GM23248 (cell line): ENCODE data around the gene CFAP92. TPM values are rescaled to one million over a fixed set of nuclear protein-coding genes. Genes with fewer than 3 reads are reported as not detected.

Experiments used
- DNase-seq: peaks from one replicate; pipeline ENCODE4 v3.0.0-alpha.2; 2015
- H2AFZ ChIP-seq: fragments of 200-600 bp; sonication (generic); 2 replicates; pipeline ENCODE4 v1.6.1; 2016; ENCODE audit warnings: antibody characterized with exemption
- H3F3A ChIP-seq: fragments of 200-600 bp; sonication (generic); 2 replicates; pipeline ENCODE4 v1.6.1; 2016; ENCODE audit warnings: mild to moderate bottlenecking, antibody characterized with exemption, mixed run types; ENCODE audit not compliant: insufficient read depth
- H3K27ac ChIP-seq: fragments of 200-600 bp; sonication (generic); 2 replicates; pipeline ENCODE4 v1.5.1; 2016; ENCODE audit warnings: mild to moderate bottlenecking
- H3K27me3 ChIP-seq: fragments of 200-600 bp; sonication (generic); replicated peaks from 2 replicates; pipeline ENCODE4 v1.6.1; 2016; ENCODE audit warnings: mild to moderate bottlenecking; ENCODE audit not compliant: insufficient read depth
- H3K36me3 ChIP-seq: fragments of 200-600 bp; sonication (generic); 2 replicates; pipeline ENCODE4 v1.6.1; 2016; ENCODE audit warnings: low read depth, mild to moderate bottlenecking
- H3K4me1 ChIP-seq: fragments of 200-600 bp; sonication (generic); 2 replicates; pipeline ENCODE4 v1.6.1; 2016; ENCODE audit warnings: mild to moderate bottlenecking; ENCODE audit not compliant: insufficient read depth
- H3K4me2 ChIP-seq: fragments of 200-600 bp; sonication (generic); one replicate; pipeline ENCODE4 v1.6.1; 2016; ENCODE audit warnings: mild to moderate bottlenecking; ENCODE audit not compliant: unreplicated experiment
- H3K4me3 ChIP-seq: fragments of 200-600 bp; sonication (generic); 2 replicates; pipeline ENCODE4 v1.5.1; 2016; ENCODE audit warnings: mild to moderate bottlenecking
- H3K79me2 ChIP-seq: fragments of 200-600 bp; sonication (generic); 2 replicates; pipeline ENCODE4 v1.6.1; 2016; ENCODE audit warnings: mild to moderate bottlenecking; ENCODE audit not compliant: insufficient read depth
- H3K9ac ChIP-seq: fragments of 200-600 bp; sonication (generic); 2 replicates; pipeline ENCODE4 v1.6.1; 2016; ENCODE audit warnings: mild to moderate bottlenecking
- H3K9me2 ChIP-seq: fragments of 200-600 bp; sonication (generic); 2 replicates; pipeline ENCODE4 v1.6.1; 2016; ENCODE audit warnings: mixed run types, mild to moderate bottlenecking, moderate library complexity; ENCODE audit not compliant: insufficient read depth
- H3K9me3 ChIP-seq: fragments of 200-600 bp; sonication (generic); one replicate; pipeline ENCODE4 v1.6.1; 2017; ENCODE audit warnings: low read depth
- H4K20me1 ChIP-seq: fragments of 200-600 bp; sonication (generic); 2 replicates; pipeline ENCODE4 v1.6.0; 2016; ENCODE audit not compliant: insufficient read depth
- EZH2 ChIP-seq: fragments of 200-600 bp; sonication (generic); IDR thresholded peaks from 2 replicates; pipeline ENCODE4 v1.6.1; 2018; ENCODE audit warnings: antibody characterized with exemption, mild to moderate bottlenecking; ENCODE audit not compliant: insufficient read depth, poor library complexity, severe bottlenecking
- EZH2phosphoT487 ChIP-seq: fragments of 200-600 bp; sonication (generic); IDR thresholded peaks from 2 replicates; pipeline ENCODE4 v1.6.1; 2018; ENCODE audit warnings: antibody characterized with exemption, moderate library complexity, mild to moderate bottlenecking, low read depth; ENCODE audit not compliant: insufficient read depth
- WGBS, 2 experiments: methylation state at CpG; one replicate each; pipeline ENCODE4 v1.1.6; 2015 to 2017; ENCODE audit warnings: low lambda C conversion rate in 2 of 2, low coverage in 1 of 2; ENCODE audit errors: missing lambda C conversion rate in 2 of 2; 5-methylcytosine and 5-hydroxymethylcytosine counted together
- in situ Hi-C: fragments of 300-500 bp; cut with MboI; formaldehyde crosslinking; loops from 2 replicates; pipeline ENCODE4 v1.15.0; 2020
- polyA plus RNA-seq: library from polyadenylated mRNA; unstranded; fragments of >200 nt; fragmentation: Nextera tagmentation; extraction: Ambion mirVana; gene quantifications from 2 replicates; pipeline ENCODE4 v1.2.1, GENCODE V29; 2016
- total RNA-seq: library from RNA; depleted of rRNA; stranded (reverse); fragments of >200 nt; shearing (Covaris generic); gene quantifications from 2 replicates; pipeline ENCODE4 v1.2.3, GENCODE V29; 2014

The CFAP92 gene
- total and polyA plus RNA-seq, 2 experiments from 2014 or later: not detected

DNA sequence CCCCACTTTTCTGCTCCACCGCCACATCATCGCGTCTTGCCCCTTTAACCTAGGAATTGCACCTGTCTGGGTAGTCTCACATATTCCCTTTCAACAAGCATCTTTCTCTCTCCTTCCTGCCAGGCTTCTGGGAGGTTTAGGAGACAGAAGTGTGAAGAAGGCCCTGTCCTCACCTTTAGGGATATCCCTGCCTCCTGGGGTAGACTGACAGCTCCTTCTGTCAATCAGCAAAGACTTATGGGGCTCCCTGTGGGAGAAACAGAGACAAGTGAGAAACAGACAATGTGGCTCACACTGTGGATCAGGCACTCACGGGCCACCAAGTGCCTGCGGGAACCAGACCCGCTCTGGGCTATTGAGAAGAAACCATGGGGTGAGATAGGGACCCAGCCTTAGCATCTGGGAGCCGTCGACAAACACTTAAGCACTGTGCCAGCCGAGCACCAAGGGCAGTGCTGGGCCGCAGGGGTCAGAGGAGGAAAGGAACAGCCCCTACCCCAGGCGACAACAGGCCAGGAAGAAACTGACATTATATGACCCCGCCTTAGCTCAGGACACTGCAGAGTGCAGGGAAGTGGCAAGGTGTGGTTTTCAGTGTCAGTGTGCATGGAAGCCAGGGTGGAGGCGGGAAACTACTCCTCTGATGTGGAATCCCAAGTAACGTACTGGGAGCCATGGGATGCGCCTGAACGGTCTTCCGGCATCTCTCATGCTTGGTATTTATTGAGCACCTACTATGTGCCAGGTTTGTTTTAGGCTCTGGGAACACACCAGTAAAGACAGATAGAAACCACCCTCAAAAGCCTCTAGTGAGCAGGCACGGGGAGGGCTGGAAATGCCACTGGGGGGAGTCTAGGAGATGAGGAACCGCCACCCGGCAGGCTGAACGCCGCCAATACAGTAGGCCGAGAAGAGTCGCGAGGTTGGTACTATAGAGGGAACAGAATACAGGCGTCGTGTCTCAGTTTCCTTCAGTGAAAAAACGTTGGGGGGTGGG lies 9.0 kb upstream of the CFAP92 start:
- no peak for DNase-seq
- Histone ChIP-seq H3K79me2 (no peaks in the 10 kb centered on the region), H2AFZ (no peak overlapping the region), H3F3A (peaks cover 3% of the 10 kb centered on the region; the same call in 1 of the 2 replicates), H4K20me1 (no peaks in the 10 kb centered on the region), H3K9ac (no peak overlapping the region), H3K27me3 (peaks cover 71% of the 10 kb centered on the region), H3K27ac (no peak overlapping the region), H3K4me1 (no peaks in the 10 kb centered on the region), H3K4me3 (no peak overlapping the region), H3K4me2 (no peak overlapping the region), H3K36me3 (no peaks in the 10 kb centered on the region), H3K9me2 (no peaks in the 10 kb centered on the region), H3K9me3 (no peaks in the 10 kb centered on the region)
- 40 to 41% methylated on average over 28 of the region's 28 CpGs for WGBS, 2 experiments
- in situ Hi-C loops: no loop called here
- TF ChIP-seq EZH2 (no peak), EZH2phosphoT487 (no peak)

DNA sequence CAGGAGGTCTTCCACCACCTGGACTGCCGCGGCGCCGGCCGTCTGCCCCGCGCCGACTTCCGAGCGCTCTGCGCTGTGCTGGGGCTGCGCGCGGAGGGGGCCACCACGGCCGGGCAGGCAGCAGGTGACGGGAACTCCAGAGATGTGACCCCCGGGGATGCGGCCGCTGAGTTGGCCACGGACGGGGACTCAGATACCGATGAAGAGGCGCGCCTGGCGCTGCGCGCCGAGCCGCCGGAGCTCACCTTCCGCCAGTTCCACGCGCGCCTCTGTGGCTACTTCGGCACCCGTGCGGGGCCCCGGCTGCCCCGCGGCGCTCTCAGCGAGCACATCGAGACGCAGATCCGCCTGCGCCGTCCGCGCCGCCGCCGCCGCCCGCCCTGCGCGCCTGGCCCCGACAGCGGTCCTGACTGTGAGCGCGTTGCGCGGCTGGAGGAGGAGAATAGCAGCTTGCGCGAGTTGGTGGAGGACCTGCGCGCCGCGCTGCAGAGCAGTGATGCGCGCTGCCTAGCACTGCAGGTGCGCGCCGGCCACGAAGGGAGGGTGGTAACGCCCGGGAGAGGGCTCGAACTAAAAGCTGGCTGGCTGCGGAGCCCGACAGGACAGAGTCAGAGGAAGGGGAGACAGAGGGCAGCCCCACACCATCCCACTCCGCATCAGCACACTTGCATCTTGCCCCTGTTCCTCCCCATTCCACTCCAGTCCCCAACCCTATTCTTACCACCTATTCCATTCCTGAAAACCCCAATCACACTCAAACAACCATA lies 8.1 kb upstream of the CFAP92 start:
- H2AFZ ChIP-seq: no peak overlapping the region
- in situ Hi-C loops: no loop called here
- no peak overlapping the region for H3K4me3 ChIP-seq
- no peak overlapping the region for H3K27ac ChIP-seq
- WGBS, 2 experiments: 2 to 4% methylated on average over 65 to 70 of the region's 81 CpGs
- H3K9ac ChIP-seq: no peak overlapping the region
- H3K4me1 ChIP-seq: no peaks in the 10 kb centered on the region
- no peak overlapping the region for H3K4me2 ChIP-seq
- TF ChIP-seq EZH2 (no peak), EZH2phosphoT487 (no peak)
- peaks cover 3% of the 10 kb centered on the region; the same call in 1 of the 2 replicates for H3F3A ChIP-seq
- no peaks in the 10 kb centered on the region for H3K36me3 ChIP-seq
- peaks cover 75% of the 10 kb centered on the region for H3K27me3 ChIP-seq
- H3K9me2 ChIP-seq: no peaks in the 10 kb centered on the region
- no peaks in the 10 kb centered on the region for H3K9me3 ChIP-seq
- H4K20me1 ChIP-seq: no peaks in the 10 kb centered on the region
- DNase-seq: peak; percentile 39
- H3K79me2 ChIP-seq: no peaks in the 10 kb centered on the region

DNA sequence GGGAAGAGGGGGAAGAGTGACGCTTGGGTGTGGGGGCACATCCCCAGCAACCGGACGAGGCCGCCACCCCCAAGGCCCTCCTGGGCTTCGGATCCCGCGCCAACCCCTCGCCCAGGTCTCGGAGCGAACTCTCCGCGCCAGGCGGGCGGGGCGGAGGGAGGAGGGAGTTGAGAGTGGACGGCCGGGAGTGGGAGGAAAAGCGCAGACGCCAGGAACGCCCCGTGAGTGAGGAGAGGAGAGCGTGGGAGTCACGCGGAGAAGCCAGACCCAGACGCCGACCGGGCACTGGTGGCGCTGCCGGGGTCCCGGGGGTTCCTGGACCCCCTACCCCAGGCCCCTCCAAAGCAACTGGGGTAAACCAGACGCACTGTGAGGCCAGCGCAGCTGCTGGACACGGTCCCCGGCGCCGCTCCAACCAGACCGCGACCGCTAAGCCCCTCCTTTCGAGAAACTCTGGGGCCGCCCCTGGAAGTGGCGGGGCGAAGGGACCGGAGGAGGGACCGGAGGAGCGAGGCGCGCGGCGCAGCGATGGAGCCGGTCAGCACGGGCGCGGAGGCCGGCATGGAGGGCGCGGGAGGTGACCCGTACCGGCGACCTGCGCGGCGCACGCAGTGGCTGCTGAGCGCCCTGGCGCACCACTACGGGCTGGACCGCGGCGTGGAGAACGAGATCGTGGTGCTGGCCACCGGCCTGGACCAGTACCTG lies 7.4 kb upstream of the CFAP92 start, which contains the start of gene EFCC1:
TSS of gene EFCC1 (plus strand) at position 204 of the 705 bp plus-strand sequence. CDS start at position 529, 325 bp downstream.
- H3K4me2 ChIP-seq: peak within 1 kb of the TSS; percentile 30
- DNase-seq: peak; percentile 53

DNA sequence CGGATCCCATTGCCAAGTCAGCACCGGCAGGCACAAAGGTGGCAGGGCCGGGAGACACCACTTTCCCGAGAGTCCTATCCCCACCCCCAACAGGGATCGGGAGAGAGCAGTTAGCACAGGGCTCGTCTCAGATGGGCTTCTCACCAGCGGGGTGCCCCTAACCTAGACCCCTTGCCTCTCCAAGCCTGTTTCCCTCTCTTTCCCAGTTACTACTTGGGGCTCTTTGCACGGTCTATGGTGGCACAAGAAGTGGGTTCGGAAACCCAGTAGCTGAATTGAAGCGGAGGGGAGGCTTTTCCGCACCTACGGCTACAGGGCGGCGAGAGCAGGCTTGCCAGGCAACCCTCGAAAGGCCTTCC lies 6.8 kb upstream of the CFAP92 start:
- peak overlapping the region; percentile 54 for H3K4me3 ChIP-seq
- no peak for DNase-seq
- no peaks in the 10 kb centered on the region for H3K9me3 ChIP-seq
- H3K27me3 ChIP-seq: peaks cover 72% of the 10 kb centered on the region
- no peak overlapping the region for H3K9ac ChIP-seq
- no peak overlapping the region for H3K4me2 ChIP-seq
- in situ Hi-C loops: no loop called here
- 0 out of 2 replicates have a peak overlapping the region, but pooled peaks have one; percentile 41 for H2AFZ ChIP-seq
- no peaks in the 10 kb centered on the region for H4K20me1 ChIP-seq
- H3K27ac ChIP-seq: no peak overlapping the region
- H3K4me1 ChIP-seq: no peaks in the 10 kb centered on the region
- no peaks in the 10 kb centered on the region for H3K79me2 ChIP-seq
- no peaks in the 10 kb centered on the region for H3K9me2 ChIP-seq
- WGBS, 2 experiments: 10 to 13% methylated on average over 15 of the region's 15 CpGs
- TF ChIP-seq EZH2 (no peak), EZH2phosphoT487 (no peak)
- H3K36me3 ChIP-seq: no peaks in the 10 kb centered on the region
- peaks cover 3% of the 10 kb centered on the region; the same call in 1 of the 2 replicates for H3F3A ChIP-seq

More for the DNA sequence above, 7.4 kb upstream of the CFAP92 start, which contains the start of gene EFCC1:
- Histone ChIP-seq H3K79me2 (no peaks in the 10 kb centered on the region), H2AFZ (0 out of 2 replicates have a peak within 1 kb of the TSS, but pooled peaks have one; percentile 41), H3K27ac (no peak within 1 kb of the TSS), H3F3A (peaks cover 3% of the 10 kb centered on the region; the same call in 1 of the 2 replicates), H3K4me1 (no peaks in the 10 kb centered on the region), H3K27me3 (peaks cover 74% of the 10 kb centered on the region), H4K20me1 (no peaks in the 10 kb centered on the region), H3K9me3 (no peaks in the 10 kb centered on the region), H3K36me3 (no peaks in the 10 kb centered on the region), H3K9me2 (no peaks in the 10 kb centered on the region), H3K4me3 (peak within 1 kb of the TSS; percentile 54), H3K9ac (no peak within 1 kb of the TSS)
- 1% methylated on average over 59 to 69 of the region's 74 CpGs for WGBS, 2 experiments
- in situ Hi-C loops: no loop called here
- no peak for TF ChIP-seq EZH2phosphoT487
- TF ChIP-seq EZH2: no peak
